ENCODE results near the gene VEGFA. TPM values are rescaled to one million over a fixed set of nuclear protein-coding genes. Genes with fewer than 3 reads are reported as not detected.

VEGFA gene
- total RNA-seq, 1 donor from 2014 or later, result 137 TPM

DNA sequence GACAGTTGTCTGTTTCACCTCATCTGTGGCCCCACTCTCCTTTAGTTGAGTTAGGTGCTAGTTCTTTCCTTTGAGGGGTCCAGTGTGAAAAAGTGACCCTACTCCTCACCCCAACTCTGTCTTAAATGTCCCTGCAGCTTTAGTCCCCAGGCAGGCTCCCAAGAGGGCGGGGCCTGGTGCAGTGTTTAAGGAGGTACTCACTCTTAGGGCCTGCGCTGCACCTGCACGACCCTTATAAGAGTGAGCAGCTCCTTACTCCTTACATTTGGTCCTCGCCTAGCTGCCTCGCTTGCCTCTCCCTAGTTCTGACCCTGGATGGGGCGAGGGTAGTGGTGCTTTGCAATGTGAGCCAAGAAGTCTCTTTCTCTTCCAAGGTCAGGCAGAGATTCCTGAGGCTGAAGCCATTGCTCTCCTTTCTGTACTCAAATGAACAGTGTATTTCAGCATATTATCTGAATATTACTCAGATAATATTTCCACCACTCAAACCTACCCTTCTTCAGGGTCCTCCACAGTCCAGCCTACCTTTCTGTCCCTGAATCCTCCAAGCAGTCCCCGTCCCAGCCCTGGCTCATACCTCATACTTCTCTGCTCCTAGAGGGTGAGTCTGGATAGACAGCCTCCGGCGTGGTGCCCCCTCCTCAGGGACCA, 11.9 kb upstream of the VEGFA start:
- H3K36me3 Mint-ChIP-seq (ENCODE audit: low read depth), result no peaks in the 10 kb centered on the region
- H3K4me3 Mint-ChIP-seq (ENCODE audit: unreplicated experiment), result no peak overlapping the region
- H3K27ac Mint-ChIP-seq (ENCODE audit: unreplicated experiment), result no peak overlapping the region
- H3K4me1 Mint-ChIP-seq (ENCODE audit: low read depth), result peaks cover 8% of the 10 kb centered on the region
- peaks cover 4% of the 10 kb centered on the region for H3K9me3 Mint-ChIP-seq (ENCODE audit: low read depth)
- H3K27me3 Mint-ChIP-seq (ENCODE audit: low read depth), result peaks cover 9% of the 10 kb centered on the region
- TF ChIP-seq, protein P1, sequence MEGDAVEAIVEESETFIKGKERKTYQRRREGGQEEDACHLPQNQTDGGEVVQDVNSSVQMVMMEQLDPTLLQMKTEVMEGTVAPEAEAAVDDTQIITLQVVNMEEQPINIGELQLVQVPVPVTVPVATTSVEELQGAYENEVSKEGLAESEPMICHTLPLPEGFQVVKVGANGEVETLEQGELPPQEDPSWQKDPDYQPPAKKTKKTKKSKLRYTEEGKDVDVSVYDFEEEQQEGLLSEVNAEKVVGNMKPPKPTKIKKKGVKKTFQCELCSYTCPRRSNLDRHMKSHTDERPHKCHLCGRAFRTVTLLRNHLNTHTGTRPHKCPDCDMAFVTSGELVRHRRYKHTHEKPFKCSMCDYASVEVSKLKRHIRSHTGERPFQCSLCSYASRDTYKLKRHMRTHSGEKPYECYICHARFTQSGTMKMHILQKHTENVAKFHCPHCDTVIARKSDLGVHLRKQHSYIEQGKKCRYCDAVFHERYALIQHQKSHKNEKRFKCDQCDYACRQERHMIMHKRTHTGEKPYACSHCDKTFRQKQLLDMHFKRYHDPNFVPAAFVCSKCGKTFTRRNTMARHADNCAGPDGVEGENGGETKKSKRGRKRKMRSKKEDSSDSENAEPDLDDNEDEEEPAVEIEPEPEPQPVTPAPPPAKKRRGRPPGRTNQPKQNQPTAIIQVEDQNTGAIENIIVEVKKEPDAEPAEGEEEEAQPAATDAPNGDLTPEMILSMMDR (IDR thresholded peaks at IDR 0.05), result no peak
- peak; percentile 79 for DNase-seq (ENCODE audit: low spot score)

DNA sequence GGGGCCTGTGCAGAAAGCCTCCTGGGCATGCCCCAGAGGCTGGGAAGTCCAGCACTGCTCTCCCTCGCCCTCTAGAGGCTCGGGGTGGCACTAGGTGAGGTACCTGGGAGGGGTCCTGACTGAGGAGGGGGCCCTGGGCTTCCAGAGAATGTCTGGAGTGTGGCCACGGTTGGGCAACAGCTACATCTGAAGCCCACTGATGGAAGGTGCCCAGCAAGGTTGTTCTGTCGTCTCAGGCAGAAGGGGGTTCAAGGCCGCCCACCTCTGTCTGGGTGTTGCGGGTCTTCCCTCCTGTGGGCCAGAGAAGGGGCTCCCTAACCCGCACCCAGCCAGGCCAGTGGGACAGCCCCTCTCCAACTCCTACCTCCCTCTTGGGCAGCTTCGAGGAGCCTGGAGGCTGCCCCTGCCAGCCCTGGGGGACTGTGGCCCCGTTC, 11.4 kb upstream of the VEGFA start:
- Mint-ChIP-seq H3K4me3 (ENCODE audit: unreplicated experiment) (no peak overlapping the region), H3K36me3 (ENCODE audit: low read depth) (no peaks in the 10 kb centered on the region), H3K27me3 (ENCODE audit: low read depth) (peaks cover 9% of the 10 kb centered on the region), H3K9me3 (ENCODE audit: low read depth) (no peaks in the 10 kb centered on the region), H3K4me1 (ENCODE audit: low read depth) (peaks cover 3% of the 10 kb centered on the region), H3K27ac (ENCODE audit: unreplicated experiment) (no peak overlapping the region)
- TF ChIP-seq, protein P1 (IDR thresholded peaks at IDR 0.05), result peak; percentile 83
- DNase-seq (ENCODE audit: low spot score), result peak; percentile 83

DNA sequence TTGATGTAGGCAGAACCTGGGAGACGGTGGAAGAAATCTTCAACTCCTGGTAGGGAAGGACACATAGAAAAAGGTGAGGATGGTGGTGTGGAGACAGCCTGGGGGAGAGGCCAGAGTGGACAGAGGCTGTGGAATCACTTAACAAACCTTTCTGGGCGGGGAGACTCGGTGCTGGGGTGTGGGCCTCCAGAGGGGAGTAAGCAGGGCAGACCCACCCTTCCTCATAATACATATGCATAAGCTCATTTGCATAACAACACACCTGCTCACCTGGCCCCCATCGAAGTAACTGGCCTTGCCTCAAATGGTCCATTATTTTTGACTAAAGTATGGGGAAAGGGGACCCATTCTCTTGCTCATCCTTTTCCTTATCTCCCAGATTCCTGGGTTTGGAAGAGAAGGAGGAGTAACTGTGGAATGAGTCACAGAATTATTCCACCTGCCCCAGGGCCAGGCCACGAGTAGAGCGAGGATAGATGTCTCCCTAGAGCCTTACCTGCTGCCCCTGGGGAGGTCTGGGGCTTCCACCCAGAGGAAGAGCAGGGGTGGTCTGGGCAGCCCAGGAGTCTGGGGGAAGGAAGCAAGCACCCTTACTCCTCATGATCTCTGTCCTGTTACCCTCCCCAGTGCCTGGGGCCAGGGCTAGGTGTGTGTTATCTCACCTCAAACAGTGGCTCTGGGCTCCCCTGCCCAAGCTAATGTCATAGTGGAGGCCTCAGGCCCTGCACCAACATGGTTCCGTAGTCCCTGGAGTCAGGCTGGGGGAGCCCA, 10.7 kb upstream of the VEGFA start:
- TF ChIP-seq, protein P1 (IDR thresholded peaks at IDR 0.05), result no peak
- no peaks in the 10 kb centered on the region for H3K9me3 Mint-ChIP-seq (ENCODE audit: low read depth)
- no peaks in the 10 kb centered on the region for H3K4me1 Mint-ChIP-seq (ENCODE audit: low read depth)
- peak; percentile 55 for DNase-seq (ENCODE audit: low spot score)
- H3K36me3 Mint-ChIP-seq (ENCODE audit: low read depth), result no peaks in the 10 kb centered on the region
- H3K27me3 Mint-ChIP-seq (ENCODE audit: low read depth), result peaks cover 9% of the 10 kb centered on the region
- no peak overlapping the region for H3K27ac Mint-ChIP-seq (ENCODE audit: unreplicated experiment)
- H3K4me3 Mint-ChIP-seq (ENCODE audit: unreplicated experiment), result no peak overlapping the region

DNA sequence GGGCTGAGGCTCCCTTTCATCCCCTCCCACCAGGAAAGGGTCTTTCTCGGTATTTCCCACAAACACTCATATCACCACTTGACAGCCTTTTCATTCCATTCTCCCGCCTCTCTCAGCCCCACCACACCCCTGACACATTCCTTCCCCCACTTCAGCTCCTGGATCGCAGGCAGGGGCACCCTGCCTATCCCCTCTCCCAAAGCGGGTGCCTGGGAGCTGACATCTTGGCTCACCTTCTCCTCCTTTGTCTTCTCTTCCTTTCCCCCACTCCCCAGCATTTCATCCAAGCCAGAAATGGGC, 10.2 kb upstream of the VEGFA start:
- no peaks in the 10 kb centered on the region for H3K9me3 Mint-ChIP-seq (ENCODE audit: low read depth)
- no peaks in the 10 kb centered on the region for H3K36me3 Mint-ChIP-seq (ENCODE audit: low read depth)
- TF ChIP-seq, protein P1 (IDR thresholded peaks at IDR 0.05), result no peak
- H3K27ac Mint-ChIP-seq (ENCODE audit: unreplicated experiment), result no peak overlapping the region
- no peak overlapping the region for H3K4me3 Mint-ChIP-seq (ENCODE audit: unreplicated experiment)
- H3K27me3 Mint-ChIP-seq (ENCODE audit: low read depth), result peaks cover 13% of the 10 kb centered on the region
- no peak for DNase-seq (ENCODE audit: low spot score)
- no peaks in the 10 kb centered on the region for H3K4me1 Mint-ChIP-seq (ENCODE audit: low read depth)

DNA sequence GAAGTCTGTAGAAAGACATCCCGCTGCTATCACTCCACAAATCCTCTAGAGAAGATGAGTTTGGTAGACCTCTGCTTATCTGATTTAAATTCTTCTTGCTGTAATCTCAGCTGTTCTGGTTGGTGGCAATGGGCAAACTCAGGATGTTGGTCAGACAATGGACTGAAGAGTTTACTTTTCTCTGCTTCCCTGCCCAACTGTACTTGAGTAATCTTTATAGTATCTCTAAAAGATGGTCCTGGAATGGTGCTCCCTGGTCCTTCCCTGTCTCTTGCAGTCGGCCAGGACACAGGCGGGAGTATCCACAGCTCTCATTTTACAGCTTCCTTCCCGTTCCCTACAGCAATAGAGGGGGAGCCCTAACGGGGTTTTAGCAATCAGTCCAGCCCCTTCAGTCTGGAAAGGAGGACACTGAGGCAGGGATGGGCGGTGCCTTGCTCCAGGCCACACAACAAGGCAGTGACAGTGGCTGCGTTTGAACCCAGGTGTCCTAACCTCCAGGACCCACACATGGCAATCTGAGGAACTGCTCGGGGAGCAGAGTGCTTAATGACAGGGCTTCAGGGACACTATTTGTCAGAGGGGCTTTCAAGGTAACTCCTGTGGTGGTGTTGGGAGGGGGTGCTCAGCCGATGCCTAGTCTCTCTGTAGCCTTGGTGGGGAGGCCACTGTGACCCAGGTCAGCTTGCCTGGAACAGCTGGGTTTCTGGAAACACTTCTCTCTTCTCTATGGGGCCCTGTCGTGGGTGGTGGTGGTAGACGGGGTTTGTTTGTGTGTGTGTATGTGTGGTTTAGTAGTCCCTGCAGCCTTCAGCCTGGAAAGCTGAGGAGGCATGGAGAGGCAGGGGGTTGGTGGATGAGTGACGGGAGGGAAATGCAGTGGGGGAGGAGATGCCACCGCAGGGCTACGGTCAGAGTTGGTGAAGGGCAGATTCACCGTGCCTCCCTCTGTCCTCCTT, 9.5 kb upstream of the VEGFA start:
- Mint-ChIP-seq H3K4me3 (ENCODE audit: unreplicated experiment) (no peak overlapping the region), H3K9me3 (ENCODE audit: low read depth) (no peaks in the 10 kb centered on the region), H3K27ac (ENCODE audit: unreplicated experiment) (no peak overlapping the region), H3K36me3 (ENCODE audit: low read depth) (no peaks in the 10 kb centered on the region), H3K4me1 (ENCODE audit: low read depth) (no peaks in the 10 kb centered on the region), H3K27me3 (ENCODE audit: low read depth) (peaks cover 13% of the 10 kb centered on the region)
- peak; percentile 50 for DNase-seq (ENCODE audit: low spot score)
- TF ChIP-seq, protein P1 (IDR thresholded peaks at IDR 0.05), result no peak

All from chondrocyte (in vitro differentiated cells).